C4-2B (cell line): ENCODE data around the gene LIMS1.
A peak's percentile ranks its signal among the peaks of the same experiment; 100 is the strongest.

ENCODE experiments used
- H3K27ac ChIP-seq: fragments of 450-650 bp; 2 replicates; pipeline ENCODE4 v1.5.1; 2017
- CTCF ChIP-seq: fragments of 450-650 bp; conservative IDR thresholded peaks from 2 replicates; pipeline ENCODE4 v1.5.1; 2017; ENCODE audit warnings: mild to moderate bottlenecking
- ZFX ChIP-seq: fragments of 450-650 bp; IDR thresholded peaks from 2 replicates; pipeline ENCODE4 v1.6.1; 2017

Gene LIMS1

DNA sequence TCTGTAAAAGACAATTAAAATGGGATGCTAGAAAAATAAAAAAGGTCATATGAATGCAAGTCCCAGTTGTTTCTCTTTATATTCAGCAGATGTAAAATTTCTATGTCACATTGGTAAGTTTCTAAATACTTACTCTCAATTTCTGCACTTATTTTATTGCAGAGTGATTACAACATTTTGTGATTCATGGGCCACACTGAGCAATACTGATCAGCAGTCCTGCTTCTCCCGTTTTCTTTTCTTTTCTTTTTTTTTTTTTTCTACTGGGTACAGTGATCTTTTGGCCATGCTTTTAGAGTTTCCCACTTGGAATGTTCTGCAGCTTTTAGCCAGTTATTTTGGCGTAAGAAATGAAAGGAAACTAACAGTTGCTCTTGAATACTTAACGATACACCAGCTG, 38.8 kb downstream of the LIMS1 start:
- H3K27ac ChIP-seq, result no peak overlapping the region
- TF ChIP-seq CTCF, result no peak
- no peak for TF ChIP-seq ZFX

DNA sequence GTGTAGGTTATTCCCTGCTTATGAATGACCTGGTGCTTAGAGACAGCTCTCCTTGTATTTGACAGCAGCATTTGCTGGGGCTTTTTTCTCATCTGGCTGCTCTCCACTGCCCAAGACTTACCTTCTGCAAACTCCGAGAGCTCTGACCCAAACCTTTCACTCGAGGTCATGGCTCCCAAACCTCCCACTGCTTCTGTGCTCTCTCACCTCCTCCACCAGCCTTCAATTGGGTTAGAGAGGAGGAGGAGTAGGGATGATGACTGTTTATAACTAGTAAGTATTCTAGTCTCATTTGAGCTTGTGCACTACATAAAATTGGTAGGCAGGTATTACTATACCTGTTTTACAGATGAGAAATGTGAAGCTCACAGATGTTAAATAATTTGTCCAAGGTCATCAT, 40.1 kb downstream of the LIMS1 start:
- H3K27ac ChIP-seq, result no peak overlapping the region
- no peak for TF ChIP-seq ZFX
- TF ChIP-seq CTCF, result no peak

GRCh38 chr2:108575132-108575966, 41.1 kb downstream of the LIMS1 start:
- TF ChIP-seq ZFX (no peak), CTCF (no peak)
- no peak overlapping the region for H3K27ac ChIP-seq

DNA sequence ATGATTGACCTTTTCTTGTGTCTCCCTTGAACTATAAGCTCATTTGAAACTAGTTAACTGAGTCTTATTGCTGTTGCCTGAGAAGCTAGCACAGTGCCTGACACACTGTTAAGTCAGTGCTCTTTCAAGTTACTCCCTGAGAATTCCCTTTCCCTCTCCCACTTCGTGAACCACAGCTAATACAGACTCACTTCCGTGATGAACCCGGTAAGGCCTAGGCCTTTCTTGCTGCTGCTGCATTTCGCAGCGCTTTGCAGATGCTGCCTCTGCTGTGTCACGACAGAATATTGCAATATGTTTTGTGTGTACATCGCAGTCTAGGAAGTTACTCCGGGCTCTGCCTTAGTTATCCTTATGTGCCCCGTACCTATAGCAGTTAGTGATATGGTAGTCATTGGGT, 42.8 kb downstream of the LIMS1 start:
- TF ChIP-seq CTCF (no peak), ZFX (no peak)
- no peak overlapping the region for H3K27ac ChIP-seq

GRCh38 chr2:108579623-108580022, 45.4 kb downstream of the LIMS1 start:
- no peak overlapping the region for H3K27ac ChIP-seq
- TF ChIP-seq CTCF (no peak), ZFX (no peak)

DNA sequence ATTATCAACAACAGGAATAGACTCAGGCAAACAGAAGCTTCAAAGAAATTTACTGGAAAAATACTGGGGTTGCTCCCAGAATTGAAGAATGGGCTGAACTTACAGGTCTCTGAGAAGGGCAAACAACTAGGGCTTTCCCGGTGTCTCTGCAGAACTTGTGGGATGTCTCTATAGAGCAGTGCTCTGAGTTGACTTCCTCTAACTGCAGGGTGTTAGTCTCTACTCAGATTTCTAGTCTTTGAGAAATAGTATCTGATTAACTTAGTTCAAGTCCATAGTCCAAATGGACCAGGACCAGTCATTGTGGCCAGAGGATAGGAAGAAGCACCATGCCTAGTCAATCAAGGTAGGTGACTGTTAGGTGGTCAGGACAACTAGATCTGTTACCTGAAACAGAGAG, 45.8 kb downstream of the LIMS1 start:
- TF ChIP-seq ZFX (no peak), CTCF (no peak)
- no peak overlapping the region for H3K27ac ChIP-seq

GRCh38 chr2:108583903-108584520, 49.7 kb downstream of the LIMS1 start:
- no peak overlapping the region for H3K27ac ChIP-seq
- TF ChIP-seq ZFX, result no peak
- TF ChIP-seq CTCF, result peak; percentile 81
